GM23248 (cell line): ENCODE results near the gene GGCX.

Experiments
- EZH2 ChIP-seq: fragments of 200-600 bp; sonication (generic); IDR thresholded peaks from 2 replicates; pipeline ENCODE4 v1.6.1; 2018; ENCODE audit warnings: antibody characterized with exemption, mild to moderate bottlenecking; ENCODE audit not compliant: insufficient read depth, poor library complexity, severe bottlenecking
- EZH2phosphoT487 ChIP-seq: fragments of 200-600 bp; sonication (generic); IDR thresholded peaks from 2 replicates; pipeline ENCODE4 v1.6.1; 2018; ENCODE audit warnings: antibody characterized with exemption, moderate library complexity, mild to moderate bottlenecking, low read depth; ENCODE audit not compliant: insufficient read depth

DNA sequence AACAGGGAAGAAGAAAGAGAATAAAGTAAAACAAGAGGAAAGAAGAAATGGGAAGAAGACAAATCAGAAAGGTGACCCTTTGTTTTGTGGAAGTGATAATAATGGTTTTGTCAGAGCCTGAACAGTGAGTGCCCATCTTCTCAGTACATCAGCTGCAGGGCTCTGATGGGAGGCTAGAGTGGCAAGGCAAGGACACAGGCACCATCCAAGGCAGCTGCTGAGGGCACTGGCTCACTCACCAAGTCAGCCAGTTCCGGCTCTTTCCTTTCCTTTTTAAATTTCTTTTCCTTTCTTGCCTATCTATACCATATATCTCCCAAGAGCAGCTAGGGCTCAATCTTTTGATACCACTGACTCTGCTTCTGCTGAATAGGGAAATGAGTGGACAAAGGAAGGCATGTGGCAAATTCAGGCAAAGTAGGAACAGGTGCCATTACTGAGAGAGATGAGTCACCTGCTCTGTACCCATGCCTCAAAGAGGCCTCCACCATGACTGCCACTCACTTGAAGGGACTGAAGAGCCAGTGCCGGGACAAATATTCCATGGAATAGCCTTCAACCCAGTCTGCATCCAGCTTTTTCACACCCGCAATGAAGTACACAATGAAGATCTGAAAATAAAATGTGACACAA is 6.2 kb downstream of the GGCX start:
- TF ChIP-seq EZH2phosphoT487 (no peak), EZH2 (no peak)
